ENCODE data around the gene SLC24A4.
A peak's percentile ranks its signal among the peaks of the same experiment; 100 is the strongest.

The SLC24A4 gene

DNA sequence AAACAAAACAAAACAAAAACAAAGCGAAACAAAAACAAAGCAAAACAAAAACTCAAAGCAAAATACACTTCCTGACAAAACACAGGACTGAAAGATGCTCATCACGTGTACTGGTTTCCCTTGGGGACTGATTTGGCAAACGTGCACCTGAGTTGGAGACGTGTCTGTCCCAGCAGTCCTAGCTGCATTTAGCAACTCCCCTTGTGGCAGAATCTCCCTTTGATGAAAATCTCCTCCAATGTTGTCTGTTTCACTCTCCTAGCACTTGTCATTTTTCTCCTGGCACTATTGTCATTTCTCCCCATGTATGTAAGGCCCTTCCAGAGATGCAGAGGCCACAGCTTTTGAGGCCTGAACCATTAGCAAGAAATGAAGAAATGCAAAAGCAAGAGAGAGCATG lies 6.8 kb upstream of the SLC24A4 start:
- no peak for DNase-seq (ENCODE audit: low read depth)

DNA sequence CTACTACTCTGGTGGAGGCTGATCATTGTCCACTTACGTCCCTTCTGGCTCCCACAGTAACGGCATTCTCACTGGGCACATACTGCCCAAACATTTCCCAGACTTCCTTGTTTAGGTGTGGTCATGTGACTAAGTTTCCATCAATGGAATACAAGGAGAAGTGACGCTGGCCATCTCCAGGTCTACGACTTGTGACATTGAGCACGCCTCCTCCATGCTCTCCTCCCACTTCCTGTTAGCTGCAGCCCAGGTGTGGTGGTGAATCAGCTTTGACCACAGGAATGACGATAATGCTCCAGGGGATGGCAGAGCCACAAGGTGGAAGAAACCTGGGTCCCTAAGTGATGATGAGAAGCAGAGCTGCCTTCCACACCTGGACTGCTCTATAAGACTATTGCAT lies 6.0 kb upstream of the SLC24A4 start:
- DNase-seq (ENCODE audit: low read depth): no peak

DNA sequence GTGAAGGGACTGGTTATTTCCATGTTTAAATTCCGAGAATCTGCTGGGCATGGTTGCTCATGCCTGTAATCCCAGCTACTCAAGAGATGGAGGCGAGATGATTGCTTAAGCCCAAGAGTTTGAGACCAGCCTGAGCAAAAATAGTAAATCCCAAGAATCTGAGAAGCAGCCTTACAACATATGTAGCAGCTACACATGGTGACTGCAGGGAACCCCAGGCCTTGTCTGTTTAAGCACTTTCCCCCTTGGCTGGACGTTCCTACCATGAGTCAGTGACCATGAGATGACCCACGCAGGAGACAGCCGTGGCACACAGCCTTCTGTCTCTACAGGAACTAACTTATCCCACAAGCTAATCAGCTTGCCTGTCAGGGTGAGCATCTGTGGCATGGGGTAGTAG lies 5.5 kb upstream of the SLC24A4 start:
- DNase-seq (ENCODE audit: low read depth): no peak

DNA sequence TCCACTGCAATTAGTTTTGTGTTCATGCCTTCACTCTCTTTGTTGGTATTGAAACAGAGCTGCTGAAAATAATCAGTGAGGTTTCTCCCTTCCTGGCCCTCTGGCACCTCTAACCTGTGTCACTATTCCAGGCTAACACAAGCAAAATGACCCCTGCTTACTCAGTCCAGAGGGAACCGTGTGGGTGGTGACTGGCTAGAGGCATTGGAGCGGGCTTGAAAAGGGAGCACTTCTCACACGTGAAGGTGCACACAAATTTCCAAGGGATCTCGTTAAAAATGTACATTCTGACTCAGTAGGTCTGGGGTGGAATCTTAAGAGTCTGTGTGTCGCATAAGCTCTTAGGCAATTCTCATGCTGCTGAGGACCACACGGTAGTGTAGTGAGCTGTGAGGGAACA lies 1.3 kb upstream of the SLC24A4 start:
- DNase-seq (ENCODE audit: low read depth): no peak

DNA sequence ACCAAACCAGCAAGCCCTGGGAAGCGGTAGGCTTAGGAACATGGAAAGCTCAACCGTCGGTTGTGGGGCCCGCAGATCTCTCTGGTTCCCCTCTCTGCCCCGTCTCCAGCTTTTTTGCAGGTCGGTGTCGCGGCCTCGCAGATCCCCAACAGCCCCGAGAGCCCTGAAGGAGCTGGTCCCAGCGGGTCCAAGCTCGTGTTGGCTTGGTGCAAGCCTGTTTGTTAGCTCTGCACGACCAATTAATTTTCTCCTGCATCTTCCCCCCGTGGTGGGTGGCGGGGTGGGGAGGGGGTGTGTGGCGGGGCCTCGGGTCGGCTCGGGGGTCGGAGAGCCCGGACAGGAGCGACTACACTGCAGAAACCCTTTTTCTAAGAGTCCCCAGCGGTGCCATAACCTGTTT lies 449 bp upstream of the SLC24A4 start:
- no peak for DNase-seq (ENCODE audit: low read depth)

DNA sequence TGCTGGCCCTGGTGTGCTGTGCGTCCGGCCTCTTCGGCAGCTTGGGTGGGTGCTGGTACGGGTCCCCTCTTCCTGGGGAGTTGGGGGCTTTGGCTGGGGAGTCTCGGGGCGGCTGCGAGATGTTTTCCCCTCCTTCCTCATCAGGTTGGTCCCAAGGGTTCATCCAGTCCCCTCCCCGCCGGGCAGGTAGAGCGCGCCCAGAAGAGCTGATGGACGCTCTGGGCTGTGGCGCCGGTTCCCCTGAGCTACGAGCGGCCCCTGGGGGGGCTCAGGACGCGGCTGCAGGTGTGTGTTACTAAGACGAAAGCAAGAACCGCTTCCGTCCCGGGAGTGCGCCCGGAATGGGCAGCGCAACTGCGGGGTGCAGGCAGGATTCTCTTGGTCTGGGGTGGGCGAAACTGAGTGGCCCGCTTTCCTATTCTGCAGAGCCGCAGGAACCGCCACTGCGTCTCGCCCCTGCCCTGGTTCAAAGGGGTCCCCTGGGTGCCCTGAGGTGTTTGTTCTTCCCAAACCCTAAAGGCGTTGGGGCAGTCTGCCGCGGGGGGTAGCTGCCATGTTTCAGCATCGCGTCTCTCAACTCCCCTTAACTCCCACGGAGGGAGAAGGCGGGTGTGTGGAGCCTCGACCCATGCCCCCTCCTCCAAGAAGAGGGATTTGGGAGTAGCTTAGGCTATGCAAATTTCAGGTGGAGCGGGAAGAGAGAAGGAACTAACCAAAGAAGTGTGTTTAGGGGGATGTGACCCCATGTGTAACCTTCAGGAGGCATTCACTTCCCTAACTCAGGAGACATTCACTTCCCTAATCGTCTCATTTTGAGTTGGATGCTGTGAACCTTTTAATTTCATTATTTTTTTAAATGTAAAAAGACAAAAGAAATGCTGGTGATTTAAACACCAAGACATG lies 1.2 kb downstream of the SLC24A4 start:
- DNase-seq (ENCODE audit: low read depth): no peak

DNA sequence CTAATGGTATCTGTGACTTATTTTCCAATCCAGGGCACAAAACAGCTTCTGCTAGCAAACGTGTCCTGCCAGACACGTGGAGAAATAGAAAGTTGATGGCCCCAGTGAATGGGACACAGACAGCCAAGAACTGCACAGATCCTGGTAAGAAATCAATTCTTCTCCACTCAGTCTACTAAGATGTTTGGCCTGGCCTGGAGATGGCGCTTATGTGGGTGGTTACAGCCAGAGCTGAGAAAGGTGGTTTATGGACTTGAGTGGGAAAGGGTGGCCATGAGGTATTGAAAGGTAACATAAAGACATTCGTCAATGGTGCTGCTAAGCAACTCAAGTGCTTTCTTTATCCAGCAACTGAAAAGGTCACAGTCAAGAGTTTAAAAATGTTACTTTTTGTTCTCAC lies 2.9 kb downstream of the SLC24A4 start:
- DNase-seq (ENCODE audit: low read depth): no peak

DNA sequence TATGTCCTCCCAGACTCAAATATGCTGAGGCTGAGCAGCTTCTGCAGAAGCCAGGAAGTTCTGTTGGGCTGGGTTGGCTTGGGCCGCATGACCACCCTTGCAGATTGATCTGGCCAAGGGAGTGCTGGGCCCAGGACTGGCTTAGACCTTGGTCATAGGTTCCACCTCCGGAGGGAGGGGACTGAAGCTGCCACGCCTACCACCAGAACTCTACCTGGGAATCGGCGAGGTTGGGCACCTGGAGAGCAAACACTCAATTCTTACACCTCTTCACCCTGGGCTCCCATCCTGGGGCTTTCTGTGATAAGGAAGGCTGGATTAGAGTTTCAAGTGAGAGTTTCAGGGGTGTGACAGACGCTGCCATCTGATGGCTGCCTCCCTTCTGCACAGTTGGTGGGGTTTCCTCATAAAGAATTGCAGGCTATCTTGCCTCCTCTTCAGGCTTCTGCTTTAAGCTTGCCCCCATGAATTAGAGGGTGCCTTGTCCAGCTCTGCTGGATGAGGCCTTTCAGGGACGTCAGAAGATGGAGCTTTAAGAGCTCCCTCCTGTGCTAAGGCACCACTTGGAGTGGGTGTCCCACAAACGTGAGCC lies 5.8 kb downstream of the SLC24A4 start:
- no peak for DNase-seq (ENCODE audit: low read depth)

DNA sequence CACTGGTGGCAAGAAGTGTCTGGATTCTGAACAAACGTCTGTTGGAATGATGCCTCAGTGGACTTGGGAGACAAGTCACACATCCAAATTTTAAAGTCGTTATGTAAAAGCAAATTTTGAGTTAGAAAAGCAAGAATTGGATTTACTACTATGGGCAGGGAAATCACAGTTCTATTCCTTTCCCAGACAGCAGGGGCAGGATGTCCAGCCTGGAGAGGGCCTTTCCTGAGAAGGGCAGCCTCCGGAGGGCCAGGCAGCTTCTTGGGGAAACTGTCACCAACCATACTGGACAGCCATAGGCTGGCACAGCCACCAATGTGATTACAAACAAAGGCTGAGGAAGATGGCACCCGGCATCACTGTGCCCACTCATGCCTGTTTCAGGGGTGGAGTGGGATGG lies 11.1 kb downstream of the SLC24A4 start:
- no peak for DNase-seq (ENCODE audit: low read depth)

DNA sequence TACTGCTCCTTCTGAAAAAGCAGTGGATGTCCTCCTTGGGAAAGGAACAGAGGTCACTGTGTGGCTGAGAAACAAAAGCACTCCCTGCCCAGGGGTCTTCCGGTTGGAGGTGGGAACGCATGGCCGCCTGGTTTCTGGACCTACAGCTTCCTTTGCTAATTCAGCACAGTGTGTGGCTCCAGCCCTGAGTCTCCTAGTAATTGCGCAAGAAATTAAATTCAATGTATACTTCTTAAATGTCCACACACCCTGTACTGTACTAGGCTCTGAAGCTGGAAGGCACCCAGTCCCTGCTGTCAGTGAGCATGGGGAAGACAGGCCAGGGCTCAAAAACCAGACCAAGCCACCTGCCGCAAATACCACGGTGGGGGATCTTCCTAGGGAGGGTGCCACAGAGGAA lies 13.4 kb downstream of the SLC24A4 start:
- DNase-seq (ENCODE audit: low read depth): no peak

DNA sequence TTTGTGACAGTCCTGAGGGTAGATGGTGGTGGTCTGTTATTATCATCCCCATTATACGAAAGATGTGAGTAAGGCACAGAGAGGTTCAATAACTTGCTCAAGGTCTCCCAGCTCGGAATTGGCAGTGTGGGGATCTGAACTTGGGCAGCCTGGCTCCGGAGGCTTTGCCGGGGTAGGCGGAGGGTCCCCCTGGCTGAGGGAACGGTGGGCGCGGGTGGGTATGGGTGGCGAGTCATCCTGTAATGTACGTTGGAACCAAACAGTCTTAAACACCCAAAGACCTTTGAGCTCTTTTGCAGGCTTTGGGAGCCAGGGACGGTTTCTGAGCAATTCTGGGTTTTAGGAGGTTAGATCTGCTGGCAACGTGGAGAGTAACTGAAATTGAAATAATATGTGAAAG lies 16.5 kb downstream of the SLC24A4 start:
- no peak for DNase-seq (ENCODE audit: low read depth)

DNA sequence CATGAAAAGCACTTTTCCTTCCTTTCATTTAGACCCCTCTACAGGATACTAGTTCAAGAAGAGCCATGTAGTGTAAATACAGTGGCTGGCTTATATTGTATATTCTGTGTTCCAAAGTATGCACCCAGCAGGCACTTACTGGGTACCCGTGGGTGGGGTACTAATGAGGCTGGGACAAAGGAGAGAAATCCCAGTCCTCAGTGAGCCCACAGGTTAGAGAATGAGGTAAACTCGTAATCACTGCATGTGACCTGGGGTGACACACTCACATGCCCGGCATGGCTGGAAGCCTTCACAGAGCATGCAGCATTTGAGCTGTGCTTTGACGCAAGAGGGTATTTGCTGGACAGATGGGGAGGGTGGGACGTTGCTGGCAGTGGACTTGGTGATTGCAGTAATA lies 17.1 kb downstream of the SLC24A4 start:
- no peak for DNase-seq (ENCODE audit: low read depth)

DNA sequence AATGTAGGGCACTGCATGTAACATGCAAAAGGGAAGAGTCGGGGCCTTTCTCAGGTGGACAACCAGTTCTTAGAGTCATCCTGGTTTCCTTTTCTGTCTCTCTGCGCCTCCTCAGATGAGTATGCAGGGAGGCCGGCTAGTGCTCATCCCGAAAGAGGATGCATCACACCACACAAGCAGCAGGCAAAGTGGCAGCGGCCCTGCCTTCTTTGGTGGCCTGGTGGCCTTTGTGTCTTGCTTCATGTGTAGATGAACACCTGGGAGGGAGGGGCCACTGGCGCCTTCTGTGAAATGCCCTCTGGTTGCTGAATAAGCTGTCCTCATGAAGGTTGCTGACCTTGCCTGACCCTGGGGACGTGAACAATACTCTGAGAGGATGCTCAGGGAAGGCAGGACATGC lies 18.0 kb downstream of the SLC24A4 start:
- no peak for DNase-seq (ENCODE audit: low read depth)

DNA sequence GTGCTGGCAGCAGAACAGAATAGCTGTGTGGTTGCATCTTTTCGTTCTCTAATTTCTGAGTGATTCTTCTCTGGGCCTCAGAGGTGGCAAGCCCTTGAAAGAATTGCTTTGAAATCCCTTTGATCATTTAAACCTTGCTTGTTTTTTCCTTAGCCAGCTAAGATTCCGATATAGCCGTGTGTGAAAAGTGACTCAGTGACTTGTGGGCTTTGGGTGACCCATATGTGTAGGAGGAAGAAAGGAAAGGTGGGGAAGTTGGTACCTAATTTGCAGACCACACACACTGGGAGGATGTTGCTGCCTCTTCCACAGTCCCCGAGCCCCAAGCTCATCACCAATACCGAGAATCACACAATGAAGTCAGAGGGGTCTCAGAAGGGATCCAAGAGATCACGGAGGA lies 18.8 kb downstream of the SLC24A4 start:
- DNase-seq (ENCODE audit: low read depth): peak; percentile 13

DNA sequence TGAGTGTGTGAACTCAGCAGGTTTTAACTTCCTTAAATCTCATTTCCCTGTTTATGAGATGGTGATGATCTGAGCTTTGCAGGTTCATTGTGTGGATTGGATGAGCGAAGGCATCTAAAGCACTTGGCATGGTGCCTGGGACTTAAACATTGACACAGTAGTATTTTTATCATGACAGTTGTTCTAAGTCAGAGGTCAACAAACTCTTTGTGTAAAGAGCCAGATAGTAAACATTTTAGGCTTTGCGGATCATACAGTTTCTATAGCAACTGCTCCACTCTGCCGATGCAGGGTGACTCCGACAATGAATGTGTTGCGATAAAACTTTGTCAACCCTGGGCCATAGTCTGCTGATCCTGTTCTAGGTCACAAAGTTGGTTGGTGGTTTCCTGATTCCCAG lies 25.2 kb downstream of the SLC24A4 start:
- DNase-seq (ENCODE audit: low read depth): no peak

DNA sequence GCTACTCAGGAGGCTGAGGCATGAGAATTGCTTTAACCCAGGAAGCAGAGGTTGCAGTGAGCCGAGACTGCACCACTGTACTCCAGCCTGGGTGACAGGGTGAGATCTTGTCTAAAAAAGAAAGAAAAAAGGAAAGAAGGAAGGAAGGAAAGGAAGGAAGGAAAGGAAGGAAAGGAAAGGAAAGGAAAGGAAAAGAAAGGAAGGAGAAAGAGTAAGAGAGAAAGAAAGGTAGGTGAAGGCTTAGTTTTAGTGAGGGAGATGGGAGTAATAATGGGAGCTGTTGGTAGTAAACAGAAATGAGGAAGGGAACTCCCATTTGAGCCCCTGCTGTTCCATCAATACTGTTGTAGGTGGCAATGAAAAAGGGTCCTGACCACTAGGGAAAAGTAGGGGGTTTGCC lies 28.8 kb downstream of the SLC24A4 start:
- DNase-seq (ENCODE audit: low read depth): no peak

DNA sequence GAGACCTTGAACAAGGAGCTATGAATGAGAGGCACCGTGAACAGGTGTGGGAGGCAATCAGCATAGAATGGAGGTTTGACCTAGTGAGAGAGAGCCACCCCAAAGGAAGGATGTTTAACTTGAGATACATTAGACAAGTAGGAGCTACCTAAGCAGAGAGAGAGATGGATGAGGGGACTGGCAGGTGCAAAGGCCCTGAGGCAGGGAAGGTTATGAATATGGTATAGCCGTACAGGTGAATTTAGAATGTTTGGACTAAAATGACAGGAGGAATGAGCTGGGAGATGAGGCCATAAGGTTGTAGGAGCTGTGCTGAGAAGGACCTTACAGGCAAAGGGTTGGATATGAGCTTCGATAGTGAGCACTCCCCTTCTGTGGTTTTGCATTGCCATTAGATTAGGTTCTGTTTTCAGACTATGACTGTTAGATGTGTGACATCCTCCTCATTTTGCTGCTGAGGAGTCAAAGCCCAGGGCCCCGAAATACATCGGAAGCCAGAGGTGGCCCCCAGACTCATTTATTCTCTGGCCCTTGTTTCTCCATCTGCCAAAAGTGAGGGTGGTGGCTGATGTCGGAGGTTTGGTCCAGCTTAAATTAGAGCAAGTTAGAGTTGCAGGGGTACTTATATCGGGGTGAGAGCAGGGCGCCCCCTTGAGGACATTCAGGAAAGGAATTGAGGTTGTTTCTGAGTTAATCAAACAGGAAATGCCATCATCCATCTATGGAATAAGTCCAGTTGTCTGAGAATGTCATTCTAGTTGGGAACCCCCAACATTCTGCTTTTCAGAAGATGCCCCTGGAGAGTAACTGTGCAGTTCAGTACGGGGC lies 29.4 kb downstream of the SLC24A4 start:
- no peak for DNase-seq (ENCODE audit: low read depth)

DNA sequence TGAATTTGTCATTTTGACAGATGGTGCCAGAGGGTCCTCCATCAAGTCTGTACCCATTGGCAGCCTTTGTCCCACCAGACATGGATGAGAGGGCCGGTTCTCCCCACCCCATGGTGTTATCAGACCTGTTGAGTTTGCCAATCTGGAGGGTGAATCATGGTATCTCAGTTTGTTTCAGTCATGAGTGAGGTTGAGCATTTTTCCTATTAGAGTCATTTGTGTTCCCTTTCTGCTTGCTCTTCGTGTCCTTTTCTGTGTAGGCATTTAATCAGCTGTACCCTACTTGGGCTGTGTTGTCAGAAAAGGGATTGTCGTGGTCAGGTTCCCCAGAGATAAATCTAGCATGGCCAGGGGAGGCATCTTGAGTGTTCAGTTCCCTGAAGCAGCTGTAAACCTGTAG lies 30.5 kb downstream of the SLC24A4 start:
- DNase-seq (ENCODE audit: low read depth): no peak

DNA sequence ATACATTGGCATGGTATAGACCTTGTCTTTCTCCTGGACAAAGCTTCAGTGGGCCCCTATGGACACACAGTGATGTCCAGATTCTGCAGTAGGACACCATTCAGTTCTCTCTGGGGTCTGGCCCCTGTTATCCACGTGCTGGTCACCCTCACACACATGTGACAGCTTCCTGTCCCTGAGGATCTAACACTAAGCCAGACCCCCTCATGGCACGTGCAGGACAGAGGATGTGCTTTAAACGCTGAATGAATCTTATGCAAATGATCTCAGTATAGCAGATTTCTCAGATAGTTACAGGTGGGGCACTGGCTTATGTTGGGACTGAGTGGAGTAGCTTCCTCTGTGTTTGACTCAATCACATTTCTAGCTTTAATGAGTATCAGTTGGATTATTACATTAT lies 33.7 kb downstream of the SLC24A4 start:
- no peak for DNase-seq (ENCODE audit: low read depth)

DNA sequence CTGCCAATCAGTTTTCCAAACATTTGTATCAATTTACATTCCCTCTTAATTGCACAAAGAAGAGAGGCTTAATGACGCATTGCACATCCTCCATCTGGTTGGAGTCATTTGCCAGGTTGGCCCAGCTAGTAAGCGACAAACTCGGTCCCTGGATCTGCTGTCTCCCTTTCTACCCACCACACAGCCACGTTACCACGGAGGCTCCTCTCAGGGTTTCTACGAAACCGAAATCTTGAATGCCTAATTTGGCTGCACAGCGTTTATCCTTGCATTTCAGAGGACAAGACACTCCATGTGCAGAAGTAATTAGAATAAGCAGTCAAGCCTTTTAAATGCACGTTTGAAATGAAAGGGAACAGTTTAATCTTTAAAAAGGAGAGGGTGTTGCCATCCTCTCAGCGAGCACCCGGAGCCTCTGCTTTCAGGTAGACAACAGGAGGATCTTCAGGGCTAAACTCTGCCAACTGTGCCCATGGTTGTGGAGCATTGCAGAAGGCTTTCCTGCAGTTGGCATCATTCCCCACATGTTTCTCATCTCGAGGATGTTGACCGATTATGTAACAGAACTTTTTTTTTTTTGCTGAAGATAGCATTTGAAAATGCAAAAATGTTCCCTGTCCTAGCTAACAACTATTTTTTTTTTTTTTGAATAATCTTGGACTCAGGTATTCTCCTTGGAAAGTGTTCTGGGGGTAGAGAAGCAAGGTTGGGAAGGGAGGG lies 37.8 kb downstream of the SLC24A4 start:
- DNase-seq (ENCODE audit: low read depth): no peak

DNA sequence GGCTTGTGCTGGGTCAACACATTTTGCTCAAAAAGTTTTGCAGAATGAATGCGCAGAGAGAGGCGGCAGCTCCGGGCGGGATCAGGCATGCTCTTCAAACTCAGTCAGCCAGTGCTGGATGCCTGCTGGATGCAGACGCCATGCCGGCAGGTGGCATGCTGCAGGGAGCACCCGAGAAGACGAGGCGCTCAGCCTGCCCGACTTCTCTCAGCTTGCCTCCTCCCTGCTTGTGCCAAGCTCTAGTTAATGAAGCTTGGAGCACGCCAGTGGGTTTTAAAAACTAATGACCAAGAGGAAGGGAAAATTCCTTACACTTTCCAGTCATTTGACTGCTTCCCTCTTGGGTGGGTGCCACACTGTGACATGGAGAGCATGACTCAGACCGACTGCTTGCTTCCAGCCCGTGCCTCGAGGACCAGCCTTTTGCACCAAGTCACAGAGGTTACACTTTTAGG lies 39.8 kb downstream of the SLC24A4 start:
- DNase-seq (ENCODE audit: low read depth): no peak

DNA sequence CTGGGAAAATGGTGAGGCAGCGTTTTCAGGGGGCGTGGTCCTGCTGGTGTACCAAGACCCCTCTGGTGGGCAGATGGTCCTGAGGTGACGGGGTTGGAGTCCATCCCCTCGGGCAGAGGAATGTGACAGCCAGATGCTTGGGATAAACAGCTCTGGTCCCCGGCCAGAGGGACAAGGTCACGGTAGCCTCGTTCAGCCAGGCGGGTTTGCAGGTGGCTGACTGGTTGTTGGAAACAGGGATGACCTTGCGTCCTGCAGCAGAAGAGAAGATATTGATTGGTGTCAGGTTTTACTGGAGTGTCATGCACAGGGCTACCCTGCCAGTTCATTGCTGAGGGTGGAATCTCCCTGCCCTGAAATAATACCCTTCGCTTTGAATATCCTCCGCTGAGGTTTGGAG lies 43.3 kb downstream of the SLC24A4 start:
- no peak for DNase-seq (ENCODE audit: low read depth)

Data from stimulated activated CD8-positive, alpha-beta memory T cell treated with anti-CD3 and anti-CD28 coated beads, Interleukin-4, amount 100 ng/mL, for 24 hours (primary cell).